Stimulated activated CD8-positive, alpha-beta memory T cell treated with anti-CD3 and anti-CD28 coated beads, Interleukin-4, amount 100 ng/mL, for 1 hour (primary cell): ENCODE data around the gene SH3PXD2B.
"Not testable (repeated sequence)": the region's sequence is repeated elsewhere in the genome, so short reads cannot be mapped to it uniquely, and the experiment has no call there.

Experiments used
- DNase-seq, 2 donors: peaks; one replicate each; pipeline ENCODE4 v3.0.0-alpha.2; 2020; ENCODE audit warnings: low read depth in 2 of 2, low spot score in 1 of 2

SH3PXD2B gene

DNA sequence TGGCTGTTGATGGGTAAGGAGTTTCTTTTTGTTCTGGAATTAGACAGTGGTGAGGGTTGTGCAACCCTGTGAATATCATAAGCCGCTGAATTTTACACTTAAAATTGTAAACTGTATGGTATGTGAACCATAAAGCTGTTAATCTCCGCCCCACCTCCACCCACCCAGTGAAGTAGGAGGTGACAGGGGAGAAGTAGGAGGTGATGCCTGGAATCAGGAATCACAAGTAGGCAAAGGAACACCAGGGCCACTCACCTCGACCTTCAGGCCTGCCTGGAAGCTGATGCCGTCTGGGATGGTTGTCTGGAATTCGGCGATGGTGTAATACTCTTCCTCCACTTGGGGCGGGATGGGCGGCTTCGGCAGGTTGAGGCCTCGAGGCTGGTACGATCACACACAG, 108.4 kb downstream of the SH3PXD2B start:
- DNase-seq = no peak

DNA sequence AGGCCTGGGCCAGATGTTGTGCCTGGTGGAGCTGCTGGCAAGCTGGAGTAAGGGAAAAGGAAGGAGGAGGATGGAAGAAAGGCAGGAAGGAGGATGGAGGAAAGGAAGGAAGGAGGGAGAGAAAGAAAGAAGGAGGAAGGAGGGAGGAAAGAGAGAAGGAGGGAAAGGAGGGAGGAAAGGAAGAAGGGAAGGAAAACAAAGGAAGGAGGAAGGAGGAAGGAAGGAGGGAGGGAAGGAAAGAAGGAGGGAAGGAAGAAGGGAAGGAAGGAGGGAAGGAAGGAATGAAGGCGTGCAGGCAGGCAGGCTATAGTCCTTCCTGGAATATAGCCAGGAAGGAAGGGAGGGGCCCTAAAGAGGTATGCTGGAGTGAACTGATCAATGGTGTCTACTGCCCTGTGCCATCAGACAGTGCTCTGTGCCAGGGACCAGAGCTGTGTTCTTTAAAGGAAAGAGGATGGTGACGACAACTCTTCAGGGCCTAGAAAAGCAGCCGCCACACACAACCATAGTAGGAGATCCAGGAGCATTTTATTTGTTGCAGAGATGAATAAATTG, 109.4 kb downstream of the SH3PXD2B start:
- no peak for DNase-seq

DNA sequence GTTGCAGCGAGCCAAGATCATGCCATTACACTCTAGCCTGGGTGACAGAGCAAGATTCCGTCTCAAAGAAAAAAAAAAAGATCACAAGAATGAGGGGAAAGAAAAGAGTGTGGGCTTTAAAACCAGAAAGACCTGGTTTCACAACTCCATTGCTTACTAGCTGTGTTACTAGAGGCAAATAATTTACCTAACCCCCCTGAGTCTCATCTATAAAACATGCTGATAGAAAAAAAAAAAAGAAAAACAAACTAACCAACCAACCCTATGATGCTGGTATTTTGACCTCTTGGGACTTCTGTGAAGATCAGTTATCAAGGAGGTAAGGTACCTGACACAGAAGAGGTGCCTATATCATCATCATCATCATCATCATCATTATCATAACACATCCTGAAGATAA, 110.6 kb downstream of the SH3PXD2B start:
- DNase-seq = no peak

DNA sequence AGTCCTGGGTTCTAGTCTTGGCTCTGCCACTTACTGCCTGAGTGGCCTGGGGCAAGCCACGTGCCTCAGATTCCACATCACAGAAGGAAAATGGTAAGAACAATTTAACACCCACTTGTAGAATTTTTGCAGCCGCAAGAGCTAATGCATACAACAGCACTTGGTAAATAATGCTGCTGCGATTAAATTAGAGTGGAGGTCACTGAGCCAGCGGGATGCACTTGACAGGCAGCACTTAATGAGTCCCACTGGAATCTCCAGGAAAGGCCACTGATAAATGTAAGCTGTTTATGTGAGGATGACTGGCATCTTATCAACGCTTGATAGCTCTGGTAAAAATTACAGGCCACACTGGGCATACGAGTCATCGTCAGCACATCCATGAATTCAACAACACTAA, 111.4 kb downstream of the SH3PXD2B start:
- no peak for DNase-seq

DNA sequence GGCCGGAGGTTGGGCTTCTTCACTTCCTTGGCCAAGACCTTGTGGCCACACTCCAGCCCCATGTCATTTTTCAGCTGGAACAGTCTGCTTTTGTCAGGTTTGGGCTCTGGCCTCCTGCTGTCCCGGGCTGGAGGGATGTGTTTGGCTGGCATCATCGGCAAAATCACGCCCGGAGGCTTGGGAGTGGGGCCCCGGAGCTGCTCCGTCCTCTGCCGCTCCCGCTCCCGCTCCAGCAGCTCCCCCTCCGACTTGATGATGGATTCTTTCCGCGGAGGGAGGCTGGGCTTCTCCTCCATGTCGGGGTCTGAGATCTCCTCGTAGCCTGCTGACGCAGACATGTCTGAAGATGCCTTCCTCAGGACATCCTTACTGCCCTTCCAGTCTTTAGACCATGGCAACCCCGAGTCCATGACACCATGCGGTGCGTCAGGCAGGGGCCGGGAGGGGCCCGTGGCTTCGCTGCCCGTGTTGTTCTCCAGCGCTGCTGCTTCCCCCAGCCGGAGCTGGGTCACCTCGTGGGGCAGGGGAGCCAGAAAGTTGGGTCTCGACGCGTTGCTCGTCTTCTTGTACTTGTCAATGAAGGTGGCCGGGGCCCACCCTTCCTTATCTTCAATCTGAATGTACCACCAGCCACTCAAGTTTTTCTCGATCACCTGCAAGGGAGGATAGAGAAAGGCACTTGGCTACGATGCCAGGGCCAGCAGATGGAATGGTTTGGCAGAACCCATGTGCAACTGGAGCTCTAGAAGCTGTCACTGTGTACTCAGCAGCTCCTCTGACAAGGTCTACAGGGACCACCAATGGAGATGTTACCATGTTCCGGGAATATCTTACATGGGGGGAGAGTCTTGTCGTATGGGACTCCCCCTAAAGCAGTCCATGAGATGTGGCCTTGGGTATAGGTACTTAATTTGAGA, 114.8 kb downstream of the SH3PXD2B start:
- no peak for DNase-seq

DNA sequence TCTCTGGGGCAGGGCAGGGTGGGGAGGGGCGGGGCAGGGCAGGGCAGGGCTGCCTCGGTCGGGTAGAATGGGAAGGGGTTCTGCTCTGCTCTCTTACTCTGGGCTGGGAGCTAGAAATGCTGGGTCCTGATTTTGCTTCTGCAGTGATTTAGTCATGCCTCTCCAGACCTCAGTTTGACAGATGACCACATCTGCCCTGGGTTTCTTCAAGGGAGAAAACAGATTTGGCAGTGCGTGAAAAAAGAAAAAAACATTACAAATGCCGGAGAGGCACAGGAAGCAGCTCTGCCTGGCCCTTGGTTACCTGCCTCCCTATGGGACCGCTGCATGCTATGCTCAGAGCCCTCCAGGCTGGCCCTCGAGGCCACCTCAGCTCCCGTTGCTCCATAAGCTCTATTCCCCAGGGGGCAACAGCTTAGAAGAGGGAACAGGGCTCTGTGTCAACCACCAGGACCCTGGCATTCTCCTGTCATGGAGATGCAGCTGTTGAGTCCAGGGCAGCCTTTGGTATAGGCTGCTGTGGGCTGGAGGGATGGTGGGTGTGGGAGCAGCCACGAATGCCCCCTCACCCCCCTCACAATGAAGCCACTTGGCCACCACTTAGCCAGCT, 117.5 kb downstream of the SH3PXD2B start:
- DNase-seq = no peak

DNA sequence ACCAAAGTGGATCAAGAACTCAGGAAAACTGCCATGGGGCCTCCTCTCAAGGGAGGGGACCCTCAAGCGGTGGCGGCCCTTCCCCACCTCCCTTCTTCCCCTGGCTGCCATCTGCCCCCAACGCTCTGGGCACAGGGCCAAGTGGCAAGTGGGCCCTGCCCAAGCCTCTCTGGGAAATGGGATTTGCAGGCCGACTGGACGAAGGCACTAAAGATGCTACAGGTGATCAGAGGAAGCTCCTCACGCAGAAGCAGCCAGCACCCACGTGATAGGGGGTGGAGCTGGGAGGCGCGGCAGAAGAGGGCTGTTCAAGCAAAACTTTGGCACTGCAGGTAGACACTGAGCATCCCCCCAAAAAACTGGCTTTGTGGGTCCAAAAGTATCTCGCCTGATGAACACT, 118.1 kb downstream of the SH3PXD2B start:
- DNase-seq = no peak

DNA sequence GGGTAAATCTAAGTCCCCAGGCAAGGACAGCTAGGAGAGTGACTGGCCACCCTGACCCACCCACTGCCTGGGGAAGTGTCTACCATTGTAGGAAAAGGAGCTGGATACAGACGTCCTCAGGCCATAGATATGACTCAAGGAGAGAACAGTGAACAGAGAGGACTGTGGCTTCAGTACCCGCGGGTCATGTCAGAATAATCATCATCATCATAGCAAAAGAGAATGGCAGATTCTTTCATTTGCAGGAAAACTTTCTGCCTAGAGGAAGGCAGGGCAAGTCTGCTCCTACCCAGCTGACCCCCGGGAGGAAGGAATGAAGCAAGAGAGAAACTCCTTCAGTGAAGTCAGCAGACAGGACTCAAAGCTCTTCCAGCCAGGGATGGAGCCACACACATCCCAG, 118.6 kb downstream of the SH3PXD2B start:
- DNase-seq = no peak

DNA sequence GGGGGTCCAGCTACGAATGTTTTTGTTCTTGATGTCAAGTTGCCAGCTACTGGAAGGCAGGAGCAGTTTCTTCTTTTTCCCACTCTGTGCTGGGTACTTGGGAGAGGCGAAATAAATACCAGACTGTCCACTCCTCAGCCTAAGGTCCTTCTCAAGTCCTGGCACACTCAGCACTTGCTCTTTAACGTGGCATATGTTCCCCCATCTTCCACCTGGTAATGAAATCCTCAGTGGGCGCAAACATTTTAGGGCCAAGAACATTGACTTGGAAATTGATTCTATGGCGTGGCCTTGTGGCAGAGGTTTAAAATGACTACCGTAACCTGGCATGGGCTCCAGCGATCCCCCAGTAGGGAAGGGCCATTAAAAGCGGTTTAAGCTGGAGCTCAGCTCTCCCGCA, 119.7 kb downstream of the SH3PXD2B start:
- no peak for DNase-seq

DNA sequence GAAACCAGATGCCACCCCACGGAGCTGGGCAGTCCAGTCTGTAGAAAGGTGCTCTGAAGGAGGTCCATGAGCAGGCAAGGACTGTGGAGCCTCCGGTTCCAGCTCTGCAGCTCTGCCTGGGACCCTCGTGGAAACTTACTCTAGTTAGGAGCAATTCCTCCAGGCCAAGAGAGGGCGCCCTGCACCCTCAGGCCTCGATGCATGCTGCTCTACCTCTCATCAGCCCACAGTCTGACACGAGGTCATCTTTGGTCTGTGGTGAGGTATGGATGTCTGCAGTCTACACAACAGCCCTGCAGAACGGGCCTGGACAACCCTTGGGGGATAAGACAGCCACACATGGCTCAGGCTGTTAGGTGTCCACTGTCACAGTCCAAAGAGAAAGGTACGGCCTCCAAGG, 120.1 kb downstream of the SH3PXD2B start:
- no peak for DNase-seq

DNA sequence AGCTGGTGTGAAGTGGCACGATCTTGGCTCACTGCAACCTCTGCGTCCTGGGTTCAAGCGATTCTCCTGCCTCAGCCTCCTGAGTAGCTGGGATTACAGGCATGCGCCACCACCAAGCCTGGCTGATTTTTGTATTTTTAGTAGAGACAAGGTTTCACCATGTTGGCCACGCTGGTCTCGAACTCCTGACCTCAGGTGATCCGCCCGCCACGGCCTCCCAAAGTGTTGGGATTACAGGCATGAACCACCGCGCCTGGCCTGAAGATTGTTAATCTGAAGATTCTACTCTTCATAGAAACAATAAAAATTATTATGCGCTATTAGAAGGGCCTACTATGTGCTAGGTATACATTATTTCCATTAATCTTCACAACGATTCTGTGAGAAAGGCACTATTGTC, 127.4 kb downstream of the SH3PXD2B start:
- DNase-seq = not testable (repeated sequence)

DNA sequence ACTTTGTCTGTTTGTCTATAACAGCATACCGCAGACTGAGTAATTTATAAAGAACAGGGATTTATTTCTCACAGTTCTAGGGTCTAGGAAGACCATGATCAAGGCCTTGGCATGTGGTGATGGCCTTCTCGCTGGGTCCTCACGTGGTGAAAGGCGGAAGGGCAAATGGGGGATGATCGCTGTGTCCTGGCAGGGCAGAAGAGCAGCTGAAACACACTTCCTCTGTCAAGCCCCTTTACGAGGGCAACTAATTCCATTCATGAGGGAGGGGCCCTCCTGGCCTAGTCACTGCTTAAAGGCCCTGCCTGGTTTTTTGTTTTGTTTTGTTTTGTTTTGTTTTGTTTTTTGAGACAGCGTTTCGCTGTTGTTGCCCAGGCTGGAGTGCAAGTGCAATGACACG, 128.9 kb downstream of the SH3PXD2B start:
- DNase-seq = no peak

DNA sequence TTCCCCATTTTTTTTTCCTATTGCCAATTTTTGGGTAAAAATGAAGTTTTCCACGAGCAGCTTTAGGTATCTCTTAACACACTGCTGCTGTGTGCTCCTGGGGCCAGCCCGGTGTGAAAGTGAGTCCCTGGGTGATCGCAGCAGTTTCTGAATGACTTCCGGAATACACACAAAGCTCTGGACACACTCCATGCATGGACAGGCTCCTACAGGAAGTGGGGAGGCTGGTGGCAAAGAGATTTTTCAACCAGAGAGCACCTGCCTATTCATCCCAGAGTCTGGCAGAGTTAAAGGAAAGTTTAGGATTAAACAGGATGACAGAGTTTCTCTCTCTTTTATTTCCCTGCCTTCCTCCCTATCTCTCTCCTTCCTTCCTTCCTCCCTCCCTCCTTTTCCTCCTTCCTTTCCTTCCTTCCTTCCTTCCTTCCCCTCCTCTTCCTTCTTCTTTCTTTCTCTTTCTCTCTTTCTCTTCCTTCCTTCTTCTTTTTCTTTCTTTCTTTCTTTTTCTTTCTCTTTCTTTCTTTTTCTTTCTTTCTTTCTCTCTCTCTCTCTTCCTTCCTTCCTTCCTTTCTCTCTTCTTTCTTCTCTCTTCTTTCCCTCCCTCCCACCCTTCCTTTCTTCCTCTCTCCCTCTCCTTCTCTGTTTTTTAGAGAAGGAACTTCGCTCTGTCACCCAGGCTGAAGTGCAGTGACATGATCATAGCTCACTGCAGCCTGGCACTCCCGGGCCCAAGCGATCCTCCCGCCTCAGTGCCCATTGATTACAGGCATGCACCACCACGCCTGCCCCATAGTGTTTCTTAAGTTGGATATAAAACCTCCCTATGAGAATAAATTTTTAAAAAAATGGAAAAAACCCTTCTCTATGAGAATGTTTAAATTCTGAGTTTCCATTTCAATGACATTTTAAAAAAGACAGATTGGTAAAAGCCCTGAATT, 132.0 kb downstream of the SH3PXD2B start:
- no peak for DNase-seq

DNA sequence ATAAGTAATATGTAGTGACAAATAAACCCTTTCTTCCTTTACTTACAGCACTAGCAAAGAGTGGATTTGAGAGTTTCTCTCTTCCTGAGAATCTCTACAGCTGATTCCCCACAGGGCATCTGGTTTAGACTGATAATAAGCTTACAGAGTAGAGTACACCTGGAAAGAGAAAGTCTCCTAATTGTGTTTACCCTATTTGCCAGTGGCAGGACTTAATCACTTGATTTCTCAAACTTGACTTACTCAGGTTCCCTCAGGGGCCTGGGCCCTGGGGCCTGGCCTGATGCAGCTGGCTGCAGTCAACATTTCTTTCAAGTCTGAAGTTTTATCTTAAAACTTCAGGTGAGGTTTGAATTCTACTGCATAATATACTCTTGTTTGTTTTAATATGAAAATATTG, 132.7 kb downstream of the SH3PXD2B start:
- no peak for DNase-seq

DNA sequence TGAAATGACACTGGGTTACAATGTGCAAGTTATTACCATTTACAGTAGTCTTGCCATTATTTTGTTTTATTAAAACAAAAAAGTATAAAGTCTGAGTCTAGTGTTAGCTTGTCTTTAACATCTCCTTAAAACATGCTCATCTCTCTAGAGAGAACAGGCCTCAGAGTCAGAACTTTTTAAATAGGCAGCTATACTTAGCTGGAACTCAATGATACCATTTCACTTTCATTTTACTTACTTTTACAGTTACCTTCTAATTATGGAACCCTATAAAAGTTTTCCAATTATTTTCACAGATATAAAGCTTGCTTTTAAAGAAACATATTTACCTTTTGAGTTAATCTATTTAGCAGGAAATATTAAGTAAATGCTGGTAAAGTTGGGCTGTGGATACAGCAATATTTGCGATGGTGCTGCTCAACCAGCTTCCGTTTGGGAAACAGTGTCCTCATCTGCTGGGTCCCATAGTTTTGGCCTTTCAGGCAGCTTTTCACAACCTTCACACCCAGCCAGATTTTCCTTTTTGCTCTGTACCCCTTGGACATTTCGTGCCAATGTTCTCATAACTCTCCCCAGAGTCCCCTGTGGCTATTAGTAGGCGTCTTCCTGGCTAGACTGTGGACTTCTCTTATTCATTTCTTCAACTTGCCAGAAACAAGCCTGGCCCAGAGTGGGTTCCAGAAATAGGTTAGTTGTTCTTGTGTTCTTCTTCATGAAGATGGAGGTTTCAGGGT, 134.4 kb downstream of the SH3PXD2B start:
- DNase-seq = no peak

DNA sequence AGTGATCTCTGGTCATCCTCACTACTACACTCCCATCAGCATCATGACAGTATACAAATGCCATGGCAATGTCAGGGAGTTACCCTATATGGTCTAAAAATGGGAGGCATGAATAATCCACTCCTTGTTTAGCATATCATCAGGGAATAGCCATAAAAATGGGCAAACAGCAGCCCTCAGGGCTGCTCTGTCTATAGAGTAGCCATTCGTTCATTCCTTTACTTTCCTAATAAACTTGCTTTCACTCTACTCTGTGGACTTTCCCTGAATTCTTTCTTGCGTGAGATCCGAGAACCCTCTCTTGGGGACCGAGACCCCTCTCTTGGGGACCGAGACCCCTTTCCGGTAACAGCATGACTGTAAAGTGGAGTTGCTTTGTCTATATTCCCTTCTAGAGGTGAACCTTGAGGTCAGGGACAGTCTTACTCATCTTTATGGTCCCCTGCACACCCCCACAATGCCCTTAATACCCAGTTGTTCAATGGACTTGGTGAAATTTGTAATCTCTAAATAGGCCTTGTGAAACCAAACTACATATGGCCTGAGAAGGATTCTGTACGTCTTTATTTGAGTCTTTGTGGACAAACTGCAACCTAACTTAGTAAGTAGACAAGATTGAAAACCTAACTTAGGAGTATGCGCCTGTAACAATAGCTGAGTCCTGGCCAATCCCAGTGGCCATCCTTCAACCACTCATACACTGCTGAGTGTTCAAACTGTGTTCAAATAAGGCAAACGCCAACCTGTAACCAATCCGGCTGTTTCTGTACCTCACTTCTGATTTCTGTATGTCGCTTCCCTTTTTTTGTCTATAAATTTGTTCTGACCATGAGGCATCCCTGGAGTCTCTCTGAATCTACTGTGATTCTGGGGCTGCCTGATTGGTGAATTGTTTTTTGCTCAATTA, 138.5 kb downstream of the SH3PXD2B start:
- no peak for DNase-seq

DNA sequence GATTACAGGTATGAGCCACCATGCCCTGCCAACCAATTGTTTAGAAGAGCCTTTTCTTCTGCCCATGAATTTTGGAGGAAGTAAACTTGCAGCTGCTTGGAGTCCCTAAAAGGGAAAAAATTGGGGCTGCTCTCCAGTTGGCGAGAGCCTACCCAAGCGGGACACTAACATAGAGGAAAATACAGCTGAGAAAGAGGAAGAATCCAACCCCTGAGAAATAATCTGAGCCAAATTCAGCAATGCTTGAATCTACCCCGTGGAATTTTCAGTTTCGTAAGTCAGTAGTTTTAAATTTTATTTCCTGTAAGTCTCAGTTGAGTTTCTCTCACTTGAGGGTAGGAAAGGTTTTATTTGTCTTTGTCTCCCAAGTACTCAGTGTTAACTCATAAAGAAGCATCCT, 140.4 kb downstream of the SH3PXD2B start:
- DNase-seq = no peak

DNA sequence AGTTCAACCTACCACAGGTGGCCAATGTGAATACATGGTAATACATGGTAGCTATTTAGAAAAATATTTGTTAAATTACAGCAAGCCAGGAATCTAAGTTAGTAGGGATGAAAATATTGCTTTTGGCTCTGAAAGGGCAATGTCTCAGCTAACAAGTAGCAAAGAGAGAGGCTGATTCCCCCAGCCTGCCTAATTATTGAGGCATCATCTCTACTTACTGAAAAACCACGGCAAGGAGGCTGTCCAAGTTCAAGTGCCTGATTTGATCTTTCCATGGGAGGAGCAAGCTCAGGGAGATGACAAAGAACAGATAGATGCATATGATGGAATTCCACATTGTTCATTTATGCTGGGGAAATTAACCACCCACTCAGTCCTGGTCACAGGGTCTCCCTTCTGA, 142.0 kb downstream of the SH3PXD2B start:
- DNase-seq = no peak

DNA sequence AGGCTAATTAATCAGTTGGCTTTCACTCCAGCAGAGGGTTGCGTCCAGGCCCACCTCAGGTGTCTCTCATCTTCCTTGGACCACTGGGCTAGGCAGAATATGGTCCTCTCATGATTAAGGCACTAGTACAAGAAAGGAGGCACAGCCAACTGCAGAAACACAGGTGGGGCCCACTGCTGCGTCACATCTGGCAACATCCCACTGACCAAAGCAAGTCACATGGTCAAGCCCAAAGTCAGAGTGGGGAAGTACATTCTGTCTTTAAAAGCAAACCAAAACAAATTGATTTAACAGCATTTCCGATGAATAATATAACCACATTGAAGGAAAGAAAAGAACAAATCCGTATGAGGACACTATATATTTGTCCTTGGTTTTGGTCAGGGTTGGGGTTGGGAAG, 142.7 kb downstream of the SH3PXD2B start:
- DNase-seq = no peak

DNA sequence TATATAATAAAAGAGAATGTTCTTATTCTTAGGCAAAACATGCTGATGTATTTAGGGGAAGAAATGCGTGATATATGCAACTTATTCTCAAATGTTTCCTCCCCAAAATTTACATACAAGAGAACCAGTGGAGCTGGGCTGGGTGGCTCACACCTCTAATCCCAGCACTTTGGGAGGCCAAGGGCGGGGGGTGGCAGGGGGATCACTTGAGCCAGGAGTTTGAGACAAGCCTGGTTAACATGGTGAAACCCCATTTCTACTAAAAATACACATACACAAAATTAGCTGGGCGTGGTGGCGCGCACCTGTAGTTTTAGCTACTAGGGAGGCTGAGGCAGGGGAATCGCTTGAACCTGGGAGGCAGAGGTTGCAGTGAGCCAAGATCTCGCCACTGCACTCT, 143.3 kb downstream of the SH3PXD2B start:
- no peak for DNase-seq
